Breast epithelium (tissue), 4 donors: ENCODE measurements around the gene CNBP. TPM values are rescaled to one million over a fixed set of nuclear protein-coding genes. Genes with fewer than 3 reads are reported as not detected.

Source experiments
- DNase-seq, 2 donors: peaks; one replicate each; pipeline ENCODE4 v3.0.0-alpha.2; 2019; ENCODE audit warnings: low spot score in 2 of 2
- H3K27ac ChIP-seq, 2 donors: fragments of 200-600 bp; sonication (generic) in 1 of 2; one replicate each; pipeline ENCODE4 v1.5.1; 2016 to 2019; ENCODE audit warnings: mild to moderate bottlenecking in 1 of 2
- H3K27me3 ChIP-seq, 2 donors: fragments of 200-600 bp; sonication (generic) in 1 of 2; one replicate each; pipeline versions ENCODE4 v1.5.1 to v1.6.0; 2017 to 2019; ENCODE audit warnings: control low read depth in 1 of 2, mild to moderate bottlenecking in 1 of 2
- H3K36me3 ChIP-seq: fragments of 200-600 bp; one replicate; pipeline ENCODE4 v1.5.1; 2019
- H3K4me1 ChIP-seq, 2 donors: fragments of 200-600 bp; sonication (generic); one replicate each; pipeline ENCODE4 v1.5.1; 2016 to 2019; ENCODE audit warnings: control low read depth in 1 of 2
- H3K4me3 ChIP-seq, 3 donors: fragments of 200-600 bp; sonication (generic); 1 replicate in 2 of 3; 2 replicates in 1 of 3; pipeline ENCODE4 v1.5.1; 2016 to 2019; ENCODE audit warnings: mild to moderate bottlenecking in 3 of 3, moderate library complexity in 2 of 3
- H3K9me3 ChIP-seq, 2 donors: fragments of 200-600 bp; sonication (generic) in 1 of 2; one replicate each; pipeline ENCODE4 v1.5.1; 2016 to 2019; ENCODE audit warnings: control low read depth in 1 of 2
- POLR2A ChIP-seq: fragments of 450-650 bp; IDR thresholded peaks from one replicate; pipeline ENCODE4 v1.6.1; 2016; ENCODE audit warnings: antibody characterized with exemption, mild to moderate bottlenecking, moderate library complexity
- POLR2AphosphoS5 ChIP-seq, 3 donors: sonication (generic); formaldehyde crosslinking; IDR thresholded peaks; one replicate each; pipeline ENCODE4 v1.6.1; 2017; ENCODE audit warnings: antibody characterized with exemption in 3 of 3
- intact Hi-C: fragments of 100-400 bp; cut with DNase I; formaldehyde crosslinking; loops from one replicate; pipeline ENCODE4 v1.15.1; 2023; ENCODE audit warnings: low total_unique reads
- total RNA-seq, 3 donors: library from RNA; depleted of rRNA; stranded (reverse); fragments of >200 nt; gene quantifications; one replicate each; pipeline ENCODE4 v1.1.0, GENCODE V29; 2016
- TF ChIP-seq, protein P1 (sequence below), 3 donors: fragments of 450-650 bp; IDR thresholded peaks; one replicate each; pipeline ENCODE4 v1.5.1; 2016 to 2017; ENCODE audit warnings: antibody characterized with exemption in 3 of 3, mild to moderate bottlenecking in 3 of 3, moderate library complexity in 3 of 3

The CNBP gene
- total RNA-seq, 3 donors from 2014 or later, result 384 to 521 (median 495) TPM

DNA sequence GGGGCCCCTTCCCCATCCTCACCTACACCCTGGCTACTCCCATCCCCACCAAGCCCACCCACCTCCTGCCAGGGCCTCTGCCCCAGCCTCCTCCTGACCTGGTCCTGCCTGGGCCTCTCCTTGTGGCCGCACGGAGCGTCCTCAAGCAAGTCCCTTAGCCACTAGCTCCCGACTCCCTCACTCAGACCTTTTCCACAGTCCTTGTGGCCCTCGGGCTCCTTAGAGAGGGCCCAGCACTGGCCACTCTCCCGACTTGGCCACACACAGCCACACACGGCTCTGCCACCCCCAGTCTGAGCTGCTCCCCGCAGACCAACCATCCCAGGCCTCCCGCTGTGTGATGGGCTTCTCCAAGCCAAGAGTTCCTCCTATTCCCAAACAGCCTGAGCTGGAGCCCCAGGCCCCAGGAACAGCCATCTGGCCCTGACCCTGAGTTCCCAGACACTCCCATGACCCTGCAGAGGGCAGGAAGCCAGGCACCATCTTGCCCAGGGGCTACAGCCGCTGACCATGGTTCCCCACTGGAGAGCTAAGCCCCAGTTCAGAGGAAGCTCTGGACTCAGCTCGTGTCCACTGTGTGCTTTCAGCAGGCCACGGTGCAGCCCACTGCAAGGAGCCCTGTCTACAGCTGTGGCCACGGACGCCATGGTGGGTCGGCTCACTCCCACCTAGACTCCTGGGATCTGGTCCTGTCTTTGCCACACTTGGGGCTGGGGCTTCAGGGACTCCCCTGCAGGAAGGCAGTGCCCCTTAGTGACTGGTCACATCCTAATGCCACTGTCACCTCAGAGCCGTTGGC is 55.1 kb downstream of the CNBP start:
- H3K27me3 ChIP-seq, result no peaks in the 10 kb centered on the region
- H3K27ac ChIP-seq, result no peak overlapping the region
- DNase-seq, result no peak
- no peaks in the 10 kb centered on the region for H3K4me1 ChIP-seq
- H3K4me3 ChIP-seq, result no peak overlapping the region
- H3K36me3 ChIP-seq, result no peaks in the 10 kb centered on the region
- intact Hi-C loops, result no loop called here
- no peak for TF ChIP-seq POLR2A
- TF ChIP-seq, protein P1, sequence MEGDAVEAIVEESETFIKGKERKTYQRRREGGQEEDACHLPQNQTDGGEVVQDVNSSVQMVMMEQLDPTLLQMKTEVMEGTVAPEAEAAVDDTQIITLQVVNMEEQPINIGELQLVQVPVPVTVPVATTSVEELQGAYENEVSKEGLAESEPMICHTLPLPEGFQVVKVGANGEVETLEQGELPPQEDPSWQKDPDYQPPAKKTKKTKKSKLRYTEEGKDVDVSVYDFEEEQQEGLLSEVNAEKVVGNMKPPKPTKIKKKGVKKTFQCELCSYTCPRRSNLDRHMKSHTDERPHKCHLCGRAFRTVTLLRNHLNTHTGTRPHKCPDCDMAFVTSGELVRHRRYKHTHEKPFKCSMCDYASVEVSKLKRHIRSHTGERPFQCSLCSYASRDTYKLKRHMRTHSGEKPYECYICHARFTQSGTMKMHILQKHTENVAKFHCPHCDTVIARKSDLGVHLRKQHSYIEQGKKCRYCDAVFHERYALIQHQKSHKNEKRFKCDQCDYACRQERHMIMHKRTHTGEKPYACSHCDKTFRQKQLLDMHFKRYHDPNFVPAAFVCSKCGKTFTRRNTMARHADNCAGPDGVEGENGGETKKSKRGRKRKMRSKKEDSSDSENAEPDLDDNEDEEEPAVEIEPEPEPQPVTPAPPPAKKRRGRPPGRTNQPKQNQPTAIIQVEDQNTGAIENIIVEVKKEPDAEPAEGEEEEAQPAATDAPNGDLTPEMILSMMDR (IDR thresholded peaks at IDR 0.05), result no peak
- no peak for TF ChIP-seq POLR2AphosphoS5 (IDR thresholded peaks at IDR 0.05)
- no peaks in the 10 kb centered on the region for H3K9me3 ChIP-seq

DNA sequence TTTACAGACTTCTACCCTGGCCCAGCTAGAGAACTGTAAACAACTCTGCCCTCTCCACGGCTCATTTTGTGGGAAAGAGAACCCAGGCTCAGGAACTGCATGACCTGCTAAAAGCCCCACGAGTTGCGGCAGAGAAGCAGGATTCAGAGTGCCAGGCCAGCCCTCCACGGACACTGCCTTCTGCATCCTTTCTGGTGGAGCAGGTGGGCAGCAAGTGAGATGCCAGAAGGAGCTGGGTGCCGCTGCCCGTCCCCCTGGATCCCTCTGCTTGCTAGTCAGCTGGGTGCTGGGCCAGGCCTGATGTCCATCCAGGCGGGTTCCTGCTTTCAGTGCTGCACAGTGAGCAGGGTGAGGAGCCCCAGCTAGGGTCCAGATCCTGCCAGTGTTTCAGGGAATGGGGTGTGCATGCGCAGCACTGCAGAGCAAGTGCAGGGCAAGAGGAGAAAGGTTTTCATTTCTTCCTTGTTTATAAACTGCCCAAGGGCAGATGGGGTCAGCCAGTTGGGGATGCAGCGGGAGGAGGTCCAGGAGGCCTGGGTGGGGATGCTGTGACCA is 56.9 kb downstream of the CNBP start:
- Histone ChIP-seq H3K4me1 (no peaks in the 10 kb centered on the region), H3K9me3 (no peaks in the 10 kb centered on the region), H3K36me3 (no peaks in the 10 kb centered on the region), H3K27ac (no peak overlapping the region), H3K4me3 (no peak overlapping the region), H3K27me3 (no peaks in the 10 kb centered on the region)
- intact Hi-C loops, result no loop called here
- TF ChIP-seq POLR2AphosphoS5 (IDR thresholded peaks at IDR 0.05), result no peak
- no peak for DNase-seq

DNA sequence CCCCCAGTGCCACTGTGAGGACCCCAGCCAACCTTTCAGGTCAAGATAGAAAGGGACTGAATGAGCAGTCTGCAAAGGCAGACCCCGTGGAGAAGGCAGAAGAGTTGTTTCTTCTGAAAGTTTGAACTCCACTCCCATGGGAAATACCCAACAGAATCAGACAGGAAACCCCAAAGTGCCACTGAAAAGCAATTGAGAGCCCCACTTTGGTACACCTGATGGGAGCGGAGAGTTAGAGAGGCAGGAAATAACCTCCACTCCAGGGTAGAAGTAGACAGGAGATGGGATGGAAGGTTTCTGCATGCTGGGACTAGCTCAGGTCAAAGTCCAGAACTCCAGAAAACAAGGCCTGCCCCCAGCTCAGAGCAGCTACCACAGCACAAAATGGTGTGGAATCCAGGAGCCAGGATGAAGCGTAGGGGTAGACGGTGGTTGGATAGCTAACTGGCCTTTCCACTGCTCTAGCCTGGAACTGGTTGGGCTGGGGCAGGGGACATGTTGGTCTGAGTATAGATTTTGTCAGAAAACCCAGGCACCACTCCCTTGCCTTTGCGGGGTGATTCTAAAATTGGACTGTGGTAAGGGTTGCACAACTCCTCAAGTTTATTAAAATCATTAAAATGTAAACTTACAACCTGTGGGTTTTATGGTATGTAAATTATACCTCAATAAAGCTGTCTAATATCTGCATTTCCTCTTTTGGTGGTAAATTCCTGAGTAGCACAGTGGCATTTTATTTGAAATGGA is 60.2 kb downstream of the CNBP start:
- Histone ChIP-seq H3K27me3 (no peaks in the 10 kb centered on the region), H3K9me3 (no peaks in the 10 kb centered on the region), H3K4me1 (no peaks in the 10 kb centered on the region), H3K36me3 (no peaks in the 10 kb centered on the region), H3K4me3 (no peak overlapping the region), H3K27ac (peak overlapping the region; percentile 50 to 94)
- DNase-seq, result no peak
- no peak for TF ChIP-seq POLR2A
- intact Hi-C loops, result no loop called here

DNA sequence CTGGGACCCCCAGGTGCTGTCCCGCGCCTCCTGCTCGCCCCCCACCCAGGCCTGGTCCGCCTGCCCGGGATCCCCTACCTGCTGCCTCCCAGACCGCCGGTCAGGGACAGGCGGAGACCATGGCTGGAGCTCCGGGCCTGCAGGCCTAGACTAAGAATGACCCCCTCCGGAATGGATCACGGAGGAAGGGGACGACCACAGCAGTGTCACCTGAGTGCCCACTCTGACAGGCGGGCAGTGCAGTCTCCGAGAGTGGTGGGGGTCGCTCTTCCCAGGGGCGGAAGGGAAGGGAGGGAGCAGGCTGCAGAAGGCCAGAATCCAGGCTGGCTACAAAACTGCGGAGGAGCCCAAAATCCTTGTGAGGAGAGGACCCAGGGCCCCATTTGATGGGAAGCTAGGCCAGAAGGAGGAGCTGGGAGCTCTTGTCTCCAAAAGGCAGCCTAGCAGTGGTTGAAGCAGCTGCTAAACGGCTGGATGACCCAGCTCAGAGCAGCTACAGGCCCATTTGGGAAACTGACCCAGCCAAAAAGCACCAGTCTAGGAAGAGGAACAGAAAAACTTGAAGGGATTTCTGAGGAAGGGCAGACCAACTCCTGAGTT is 61.2 kb downstream of the CNBP start:
- peak in 1 of 2 donors; percentile 19 for DNase-seq
- Histone ChIP-seq H3K36me3 (no peaks in the 10 kb centered on the region), H3K27ac (peak overlapping the region; percentile 94 to 97), H3K4me1 (no peaks in the 10 kb centered on the region), H3K4me3 (peak overlapping the region; percentile 81 to 94 (median 82)), H3K27me3 (no peaks in the 10 kb centered on the region), H3K9me3 (no peaks in the 10 kb centered on the region)
- intact Hi-C loops, result no loop called here
- TF ChIP-seq, protein P1 (IDR thresholded peaks at IDR 0.05), result no peak
- TF ChIP-seq POLR2AphosphoS5 (IDR thresholded peaks at IDR 0.05) (no peak), POLR2A (no peak)

DNA sequence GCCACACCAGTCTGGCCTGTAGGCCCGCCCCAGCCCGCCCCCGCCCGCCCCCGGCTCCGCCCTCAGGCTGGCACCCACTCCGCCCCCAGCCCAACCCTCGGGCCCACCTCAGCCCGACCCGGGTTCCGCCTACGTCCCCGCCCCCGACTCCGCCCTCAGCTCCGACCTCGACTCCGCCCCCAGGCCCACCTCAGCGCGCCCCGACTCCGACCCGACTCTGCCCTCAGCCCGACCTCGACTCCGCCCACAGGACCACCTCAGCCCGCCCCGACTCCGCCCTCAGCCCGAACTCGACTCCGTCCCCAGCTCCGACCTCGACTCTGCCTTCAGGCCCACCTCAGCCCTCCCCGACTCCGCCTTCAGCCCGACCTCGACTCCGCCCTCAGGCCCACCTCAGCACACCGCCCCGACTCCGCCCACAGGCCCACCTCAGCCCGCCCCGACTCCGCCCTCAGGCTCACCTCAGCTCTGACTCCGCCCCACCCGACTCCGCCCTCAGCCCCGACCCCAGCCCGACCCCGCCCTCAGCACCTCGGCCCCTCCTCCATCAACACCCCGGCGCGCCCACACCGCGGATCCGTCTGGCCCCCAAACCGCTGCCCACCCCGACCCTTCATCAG is 61.8 kb downstream of the CNBP start, which contains the start of gene RAB43:
TSS of gene RAB43 (minus strand) at position 13 of the 620 bp plus-strand sequence. CDS start 315 bp downstream, outside the sequence.
- Histone ChIP-seq H3K27me3 (no peaks in the 10 kb centered on the region), H3K27ac (peak within 1 kb of the TSS; percentile 94 to 97), H3K9me3 (no peaks in the 10 kb centered on the region), H3K36me3 (no peaks in the 10 kb centered on the region), H3K4me3 (peak within 1 kb of the TSS; percentile 81 to 94 (median 82)), H3K4me1 (peaks cover 0 to 2% of the 10 kb centered on the region in 2 donors)
- intact Hi-C loops, result no loop called here
- peak; percentile 91 to 93 for DNase-seq
- TF ChIP-seq, protein P1 (IDR thresholded peaks at IDR 0.05), result no peak
- TF ChIP-seq POLR2AphosphoS5 (IDR thresholded peaks at IDR 0.05) (no peak), POLR2A (no peak)
